Islet precursor cell (in vitro differentiated cells): Measurements from ENCODE around the gene COPE.
"Not testable (repeated sequence)": the region's sequence is repeated elsewhere in the genome, so short reads cannot be mapped to it uniquely, and the experiment has no call there.

Source experiments
- DNase-seq: peaks from one replicate; pipeline ENCODE4 v3.0.0-alpha.2; 2018

COPE gene

GRCh38 chr19:18940769-18941627 is 21.8 kb upstream of the COPE start, which contains the start of gene HOMER3:
Gene HOMER3 (minus strand): TSS chr19:18941217. CDS start chr19:18938982, 2,235 bp downstream.
- DNase-seq: peak; percentile 81

GRCh38 chr19:18939922-18940768 is 21.0 kb upstream of the COPE start:
- DNase-seq: peak; percentile 69

GRCh38 chr19:18939163-18939562 is 20.0 kb upstream of the COPE start:
- no peak for DNase-seq

GRCh38 chr19:18933297-18933696 is 14.1 kb upstream of the COPE start:
- no peak for DNase-seq

GRCh38 chr19:18932216-18932841 is 13.1 kb upstream of the COPE start:
- DNase-seq: peak; percentile 94

GRCh38 chr19:18931316-18932162 is 12.4 kb upstream of the COPE start:
- DNase-seq: no peak

GRCh38 chr19:18929311-18929710 is 10.1 kb upstream of the COPE start:
- DNase-seq: no peak

- DNase-seq: no peak
These were observed 9.0 kb upstream of the COPE start for GRCh38 chr19:18928018-18928805.

- DNase-seq: no peak
These were observed 5.6 kb upstream of the COPE start for GRCh38 chr19:18924684-18925213.

GRCh38 chr19:18922228-18922985 is 3.2 kb upstream of the COPE start:
- DNase-seq: no peak

- DNase-seq: no peak
These were observed 2.4 kb upstream of the COPE start for GRCh38 chr19:18921593-18921992.

- no peak for DNase-seq
These were observed 1.2 kb upstream of the COPE start for GRCh38 chr19:18920400-18920799.

- DNase-seq: no peak
These were observed 670 bp upstream of the COPE start for GRCh38 chr19:18919900-18920214.

GRCh38 chr19:18917593-18917992 is 1.6 kb downstream of the COPE start:
- DNase-seq: not testable (repeated sequence)

- DNase-seq: no peak
These were observed 3.5 kb downstream of the COPE start for GRCh38 chr19:18915639-18916038.

GRCh38 chr19:18913466-18913865 is 5.7 kb downstream of the COPE start:
- no peak for DNase-seq

GRCh38 chr19:18912933-18913332 is 6.3 kb downstream of the COPE start:
- DNase-seq: no peak

- no peak for DNase-seq
These were observed 8.3 kb downstream of the COPE start for GRCh38 chr19:18910801-18911436.

GRCh38 chr19:18910010-18910409 is 9.2 kb downstream of the COPE start:
- no peak for DNase-seq
